SK-N-SH treated with all-trans-retinoic acid at 6 μM for 48 hours (cell line): ENCODE measurements around the gene FN1.

Source experiments
- ISL1 ChIP-seq: fragments of 250-450 bp; sonication (Bioruptor Pico); IDR thresholded peaks from 2 replicates; pipeline ENCODE4 v2.1.2; 2022; ENCODE audit warnings: mild to moderate bottlenecking, moderate library complexity
- OSR1 ChIP-seq: fragments of 250-450 bp; sonication (Bioruptor Pico); IDR thresholded peaks from 2 replicates; pipeline ENCODE4 v1.8.0; 2022; ENCODE audit warnings: moderate library complexity, mild to moderate bottlenecking, inconsistent platforms
- PATZ1 ChIP-seq: fragments of 250-450 bp; sonication (Bioruptor Pico); IDR thresholded peaks from 2 replicates; pipeline ENCODE4 v1.8.0; 2020; ENCODE audit warnings: mild to moderate bottlenecking, moderate library complexity, borderline replicate concordance
- PPARA ChIP-seq: fragments of 250-450 bp; sonication (Bioruptor Pico); IDR thresholded peaks from 2 replicates; pipeline ENCODE4 v1.5.0; 2020; ENCODE audit warnings: mild to moderate bottlenecking, borderline replicate concordance
- RARB ChIP-seq: fragments of 250-450 bp; sonication (Bioruptor Pico); IDR thresholded peaks from 2 replicates; pipeline ENCODE4 v1.8.0; 2021; ENCODE audit warnings: mild to moderate bottlenecking, moderate library complexity
- TOX ChIP-seq: fragments of 250-450 bp; sonication (Bioruptor Pico); IDR thresholded peaks from 2 replicates; pipeline ENCODE4 v1.8.0; 2021; ENCODE audit warnings: mild to moderate bottlenecking, moderate library complexity, borderline replicate concordance
- TSHZ2 ChIP-seq: fragments of 250-450 bp; sonication (Bioruptor Pico); IDR thresholded peaks from 2 replicates; pipeline ENCODE4 v1.5.0; 2020; ENCODE audit warnings: mild to moderate bottlenecking, moderate library complexity
- ZFP30 ChIP-seq: fragments of 450-650 bp; formaldehyde crosslinking; IDR thresholded peaks from 2 replicates; pipeline ENCODE4 v1.5.0; 2022; ENCODE audit warnings: mild to moderate bottlenecking, moderate library complexity
- ZNF70 ChIP-seq: fragments of 450-650 bp; formaldehyde crosslinking; IDR thresholded peaks from 2 replicates; pipeline ENCODE4 v1.5.0; 2020; ENCODE audit warnings: mild to moderate bottlenecking, moderate library complexity

GRCh38 chr2:215379948-215380347 is 55.9 kb downstream of the FN1 start:
- TF ChIP-seq TSHZ2 (CRISPR knock-in tag) (no peak), ISL1 (CRISPR knock-in tag) (no peak), OSR1 (no peak), PATZ1 (CRISPR knock-in tag) (no peak), PPARA (no peak), RARB (CRISPR knock-in tag) (no peak), ZNF70 (CRISPR knock-in tag) (no peak), ZFP30 (CRISPR knock-in tag) (no peak), TOX (CRISPR knock-in tag) (no peak)
